GM10847 (cell line): ENCODE data around the gene OBSL1.

Experiments used
- POLR2A ChIP-seq: IDR thresholded peaks from 2 replicates; pipeline ENCODE4 v1.6.1; 2011; ENCODE audit not compliant: insufficient read length; ENCODE audit errors: extremely low read depth

OBSL1 gene

GRCh38 chr2:219510512-219511135, 60.7 kb downstream of the OBSL1 start:
- TF ChIP-seq POLR2A: no peak

GRCh38 chr2:219509780-219510511, 61.4 kb downstream of the OBSL1 start:
- no peak for TF ChIP-seq POLR2A

GRCh38 chr2:219508971-219509779, 62.2 kb downstream of the OBSL1 start:
- TF ChIP-seq POLR2A: no peak

GRCh38 chr2:219508444-219508734, 63.0 kb downstream of the OBSL1 start:
- TF ChIP-seq POLR2A: no peak

- TF ChIP-seq POLR2A: no peak
These were observed 63.5 kb downstream of the OBSL1 start for GRCh38 chr2:219507581-219508443.

GRCh38 chr2:219506802-219507526, 64.4 kb downstream of the OBSL1 start:
- TF ChIP-seq POLR2A: no peak

- TF ChIP-seq POLR2A: no peak
These were observed 65.1 kb downstream of the OBSL1 start for GRCh38 chr2:219506153-219506801.

GRCh38 chr2:219505585-219505984, 65.8 kb downstream of the OBSL1 start:
- TF ChIP-seq POLR2A: no peak

- TF ChIP-seq POLR2A: no peak
These were observed 68.7 kb downstream of the OBSL1 start for GRCh38 chr2:219502618-219503017.

- TF ChIP-seq POLR2A: no peak
These were observed 69.5 kb downstream of the OBSL1 start for GRCh38 chr2:219501849-219502248.
